Immature natural killer cell (primary cell): Measurements from ENCODE around the gene AUTS2. TPM values are rescaled to one million over a fixed set of nuclear protein-coding genes. Genes with fewer than 3 reads are reported as not detected.

ENCODE experiments used
- DNase-seq, 3 donors: peaks; one replicate each; pipeline ENCODE4 v3.0.0; 2022; ENCODE audit warnings: mixed read lengths in 1 of 3
- H3K27ac Mint-ChIP-seq, 6 donors: one replicate each; pipeline ENCODE4 v1.8.0; 2020; ENCODE audit warnings: mixed read lengths in 6 of 6, mild to moderate bottlenecking in 5 of 6, inconsistent platforms in 4 of 6, moderate library complexity in 3 of 6
- H3K27me3 Mint-ChIP-seq, 3 donors: one replicate each; pipeline ENCODE4 v1.8.0; 2020 to 2021; ENCODE audit warnings: low read depth in 3 of 3, mild to moderate bottlenecking in 3 of 3, mixed read lengths in 3 of 3, moderate library complexity in 3 of 3, inconsistent platforms in 1 of 3
- H3K36me3 Mint-ChIP-seq, 3 donors: one replicate each; pipeline ENCODE4 v1.8.0; 2020; ENCODE audit warnings: mixed read lengths in 3 of 3, inconsistent platforms in 2 of 3, mild to moderate bottlenecking in 2 of 3
- H3K4me1 Mint-ChIP-seq, 2 donors: one replicate each; pipeline ENCODE4 v1.8.0; 2020; ENCODE audit warnings: inconsistent platforms in 2 of 2, mild to moderate bottlenecking in 2 of 2, mixed read lengths in 2 of 2, moderate library complexity in 1 of 2
- H3K4me3 Mint-ChIP-seq, 5 donors: one replicate each; pipeline ENCODE4 v1.8.0; 2020; ENCODE audit warnings: mild to moderate bottlenecking in 5 of 5, mixed read lengths in 5 of 5, inconsistent platforms in 3 of 5, moderate library complexity in 3 of 5
- H3K9me3 Mint-ChIP-seq, 6 donors: one replicate each; pipeline ENCODE4 v1.8.0; 2020; ENCODE audit warnings: mild to moderate bottlenecking in 6 of 6, mixed read lengths in 6 of 6, inconsistent platforms in 4 of 6, moderate library complexity in 3 of 6
- polyA plus RNA-seq, 3 donors: library from polyadenylated mRNA; unstranded; fragments of 300-500 nt; fragmentation: Illumina TruSeq; gene quantifications; one replicate each; pipeline ENCODE4 v1.2.3, GENCODE V29; 2021

Gene AUTS2
- polyA plus RNA-seq, 3 donors from 2014 or later = 1.9 to 17.6 (median 8.0) TPM

DNA sequence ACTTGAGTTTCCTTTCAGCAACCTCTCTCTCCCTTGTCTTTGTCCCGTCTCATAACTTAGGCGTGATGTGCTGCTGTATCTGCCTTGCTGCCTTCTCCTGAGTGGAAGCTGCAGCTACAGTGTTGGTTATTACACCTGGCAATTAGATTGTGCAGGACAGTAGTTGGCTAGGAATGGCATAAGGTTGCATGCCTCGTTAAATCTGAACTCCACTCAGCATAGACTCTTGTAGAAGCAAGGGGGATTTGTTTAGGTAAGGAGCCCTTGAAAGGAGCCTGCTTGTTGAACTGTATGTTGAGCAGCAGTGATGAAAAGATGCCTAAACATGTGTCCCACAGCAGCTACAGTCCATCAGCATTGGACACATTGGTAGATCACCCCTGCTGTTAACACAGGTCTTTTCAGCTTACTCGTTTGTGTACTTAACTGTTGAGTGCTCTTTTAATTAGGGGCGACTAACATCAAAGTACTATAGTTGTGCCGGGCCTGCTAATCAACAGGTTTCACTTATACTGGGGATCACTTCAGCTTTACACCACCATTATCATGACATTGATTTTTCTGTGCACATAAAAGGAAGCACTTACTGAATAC, 225.0 kb downstream of the AUTS2 start:
- H3K4me1 Mint-ChIP-seq = peaks cover 30 to 56% of the 10 kb centered on the region in 2 donors
- DNase-seq = no peak
- H3K27me3 Mint-ChIP-seq = peaks cover 0 to 3% (median 0%) of the 10 kb centered on the region in 3 donors
- H3K36me3 Mint-ChIP-seq = no peaks in the 10 kb centered on the region
- H3K4me3 Mint-ChIP-seq = peak overlapping the region; percentile 85 to 94 (median 91)
- H3K27ac Mint-ChIP-seq = peak overlapping the region; percentile 76 to 94 (median 93)
- H3K9me3 Mint-ChIP-seq = peaks cover 0 to 1% (median 0%) of the 10 kb centered on the region in 6 donors

- H3K36me3 Mint-ChIP-seq = no peaks in the 10 kb centered on the region
- H3K27ac Mint-ChIP-seq = peak overlapping the region; percentile 37 to 94 (median 93)
- peaks cover 0 to 3% (median 3%) of the 10 kb centered on the region in 3 donors for H3K27me3 Mint-ChIP-seq
- peaks cover 30 to 56% of the 10 kb centered on the region in 2 donors for H3K4me1 Mint-ChIP-seq
- H3K4me3 Mint-ChIP-seq = peak overlapping the region; percentile 85 to 94 (median 91)
- no peak for DNase-seq
- peaks cover 0 to 1% (median 0%) of the 10 kb centered on the region in 6 donors for H3K9me3 Mint-ChIP-seq
These were observed 227.1 kb downstream of the AUTS2 start for GRCh38 chr7:69825113-69825972.

DNA sequence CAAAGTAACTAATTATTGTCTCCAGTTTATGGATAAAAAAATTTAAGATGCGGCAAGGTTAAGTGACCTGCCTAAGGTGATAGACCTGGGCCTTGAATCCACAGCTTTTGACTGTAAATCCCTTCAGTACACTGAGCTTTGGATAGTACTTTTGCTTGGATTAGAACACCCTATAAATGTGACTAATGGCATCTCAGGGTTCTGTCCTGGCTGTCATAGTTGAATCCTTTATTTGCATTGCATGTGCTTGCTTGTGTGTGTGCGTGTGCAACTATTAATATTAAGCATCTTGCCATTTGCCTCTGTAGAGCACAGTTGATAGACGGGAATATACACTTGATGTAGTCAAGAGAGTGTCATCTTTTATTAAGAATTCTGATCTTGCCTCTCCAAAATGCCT, 228.0 kb downstream of the AUTS2 start:
- H3K9me3 Mint-ChIP-seq = no peaks in the 10 kb centered on the region
- no peaks in the 10 kb centered on the region for H3K36me3 Mint-ChIP-seq
- peak overlapping the region in 2 of 6 donors; percentile 43 to 93 for H3K27ac Mint-ChIP-seq
- DNase-seq = no peak
- peaks cover 0 to 5% (median 3%) of the 10 kb centered on the region in 3 donors for H3K27me3 Mint-ChIP-seq
- H3K4me1 Mint-ChIP-seq = peaks cover 30 to 56% of the 10 kb centered on the region in 2 donors
- peak overlapping the region in 3 of 5 donors; percentile 2 to 92 (median 2) for H3K4me3 Mint-ChIP-seq

DNA sequence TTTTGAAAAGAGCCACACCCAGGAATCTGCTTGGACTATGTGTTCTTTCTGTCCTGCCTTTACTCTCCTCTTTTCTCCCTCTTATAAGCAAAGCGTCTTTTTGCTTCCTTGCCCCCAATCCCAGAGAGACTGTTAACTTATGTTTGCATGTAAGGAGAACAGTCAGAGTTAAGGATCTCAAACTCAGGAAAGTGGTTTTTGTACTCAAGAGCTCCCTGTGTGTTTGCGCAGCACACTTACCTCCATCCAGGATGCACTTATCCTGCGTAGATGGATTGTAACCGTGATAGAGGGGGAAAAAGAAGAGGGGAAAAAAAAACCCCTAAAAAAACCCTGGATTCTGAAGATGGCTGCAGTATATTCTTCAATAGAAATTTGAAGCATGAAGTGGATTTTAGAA, 228.9 kb downstream of the AUTS2 start:
- H3K27ac Mint-ChIP-seq = no peak overlapping the region
- H3K4me1 Mint-ChIP-seq = peaks cover 30 to 55% of the 10 kb centered on the region in 2 donors
- no peak for DNase-seq
- H3K27me3 Mint-ChIP-seq = peaks cover 0 to 5% (median 3%) of the 10 kb centered on the region in 3 donors
- H3K4me3 Mint-ChIP-seq = no peak overlapping the region
- no peaks in the 10 kb centered on the region for H3K36me3 Mint-ChIP-seq
- no peaks in the 10 kb centered on the region for H3K9me3 Mint-ChIP-seq

- no peak for DNase-seq
- Mint-ChIP-seq H3K36me3 (no peaks in the 10 kb centered on the region), H3K27ac (peak overlapping the region in 1 of 6 donors; percentile 9), H3K27me3 (peaks cover 0 to 5% (median 3%) of the 10 kb centered on the region in 3 donors), H3K4me3 (no peak overlapping the region), H3K9me3 (no peaks in the 10 kb centered on the region), H3K4me1 (peaks cover 30 to 51% of the 10 kb centered on the region in 2 donors)
These were observed 229.3 kb downstream of the AUTS2 start for GRCh38 chr7:69827558-69827957.

- Mint-ChIP-seq H3K4me1 (peaks cover 3 to 8% of the 10 kb centered on the region in 2 donors), H3K36me3 (peaks cover 0 to 4% (median 3%) of the 10 kb centered on the region in 3 donors), H3K9me3 (no peaks in the 10 kb centered on the region), H3K27me3 (peaks cover 0 to 5% (median 0%) of the 10 kb centered on the region in 3 donors), H3K4me3 (no peak overlapping the region), H3K27ac (no peak overlapping the region)
- no peak for DNase-seq
These were observed 234.1 kb downstream of the AUTS2 start for GRCh38 chr7:69832356-69832755.

DNA sequence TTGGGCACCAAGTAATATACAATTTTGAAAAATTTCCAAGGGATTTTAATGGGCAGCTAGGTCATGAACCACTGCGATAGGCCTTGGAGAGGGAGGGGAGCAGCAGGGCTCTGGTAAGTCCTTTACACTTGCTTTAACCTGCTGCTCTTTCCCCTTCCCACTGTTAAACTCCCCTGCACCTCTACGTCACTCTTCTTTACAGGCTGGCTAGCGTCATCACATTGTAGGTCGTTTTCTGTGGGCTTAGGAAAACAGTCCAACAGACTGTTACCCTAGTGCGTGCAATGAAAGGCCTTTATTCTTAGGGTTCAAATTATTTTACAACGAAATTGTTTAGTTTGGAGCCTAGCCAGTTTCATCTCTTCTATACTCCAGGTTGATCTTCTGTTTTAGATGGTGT, 235.7 kb downstream of the AUTS2 start:
- Mint-ChIP-seq H3K36me3 (peaks cover 0 to 4% (median 3%) of the 10 kb centered on the region in 3 donors), H3K27me3 (peaks cover 0 to 4% (median 0%) of the 10 kb centered on the region in 3 donors), H3K4me3 (no peak overlapping the region), H3K27ac (no peak overlapping the region), H3K4me1 (no peaks in the 10 kb centered on the region), H3K9me3 (no peaks in the 10 kb centered on the region)
- no peak for DNase-seq

GRCh38 chr7:69836702-69837101, 238.4 kb downstream of the AUTS2 start:
- Mint-ChIP-seq H3K9me3 (no peaks in the 10 kb centered on the region), H3K27ac (no peak overlapping the region), H3K27me3 (peaks cover 2 to 8% (median 3%) of the 10 kb centered on the region in 3 donors), H3K4me1 (peaks cover 0 to 3% of the 10 kb centered on the region in 2 donors), H3K36me3 (peaks cover 0 to 7% (median 3%) of the 10 kb centered on the region in 3 donors), H3K4me3 (no peak overlapping the region)
- DNase-seq = no peak

GRCh38 chr7:69837387-69838068, 239.3 kb downstream of the AUTS2 start:
- Mint-ChIP-seq H3K4me3 (no peak overlapping the region), H3K27me3 (peaks cover 2 to 8% (median 3%) of the 10 kb centered on the region in 3 donors), H3K4me1 (peaks cover 0 to 3% of the 10 kb centered on the region in 2 donors), H3K36me3 (peaks cover 0 to 7% (median 3%) of the 10 kb centered on the region in 3 donors), H3K9me3 (no peaks in the 10 kb centered on the region), H3K27ac (no peak overlapping the region)
- DNase-seq = no peak

DNA sequence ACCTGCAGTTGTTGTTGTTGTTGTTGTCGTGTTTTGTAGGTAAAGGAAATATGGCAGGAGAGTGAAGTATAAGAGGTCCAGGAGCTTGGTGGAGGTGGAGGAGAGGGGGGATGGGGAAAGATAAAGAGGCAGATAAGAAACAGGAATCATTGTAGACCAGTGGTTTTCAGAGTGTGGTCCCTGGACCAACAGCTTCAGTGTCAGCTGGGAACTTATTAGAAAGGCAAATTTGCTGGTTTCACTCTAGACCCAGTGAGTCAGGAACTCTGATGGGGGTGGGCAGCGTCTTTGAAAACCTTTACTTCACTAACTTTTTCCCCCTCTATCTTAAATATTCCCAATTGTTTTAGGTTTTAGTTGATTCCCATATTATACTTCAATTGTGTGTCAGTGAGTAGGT, 241.5 kb downstream of the AUTS2 start:
- Mint-ChIP-seq H3K27ac (no peak overlapping the region), H3K4me3 (no peak overlapping the region), H3K27me3 (peaks cover 2 to 8% (median 3%) of the 10 kb centered on the region in 3 donors), H3K9me3 (no peaks in the 10 kb centered on the region), H3K4me1 (peaks cover 0 to 3% of the 10 kb centered on the region in 2 donors), H3K36me3 (peaks cover 0 to 3% (median 2%) of the 10 kb centered on the region in 3 donors)
- no peak for DNase-seq

- DNase-seq = no peak
- Mint-ChIP-seq H3K36me3 (peaks cover 0 to 3% (median 0%) of the 10 kb centered on the region in 3 donors), H3K27me3 (peaks cover 2 to 8% (median 3%) of the 10 kb centered on the region in 3 donors), H3K9me3 (no peaks in the 10 kb centered on the region), H3K4me1 (peaks cover 0 to 3% of the 10 kb centered on the region in 2 donors), H3K4me3 (no peak overlapping the region), H3K27ac (no peak overlapping the region)
These were observed 242.0 kb downstream of the AUTS2 start for GRCh38 chr7:69840248-69840647.

DNA sequence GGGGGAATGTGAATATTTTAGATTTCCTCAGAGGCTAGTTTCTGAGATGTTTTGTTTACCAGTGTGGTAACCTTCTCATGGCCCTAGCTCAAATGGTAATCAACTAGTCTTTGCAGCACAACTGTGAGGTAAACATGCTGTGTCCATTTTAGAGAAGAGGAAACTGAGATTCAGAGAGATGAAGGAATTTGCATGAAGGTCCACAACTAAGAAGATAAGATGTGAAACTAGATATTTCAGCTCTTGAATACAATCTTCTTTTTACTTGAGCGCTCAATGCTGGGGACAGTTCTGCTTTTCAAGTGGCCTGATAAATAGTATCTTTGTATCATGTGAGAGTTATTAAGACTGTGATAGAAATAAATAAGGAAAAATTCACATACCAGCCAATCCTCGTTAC, 245.4 kb downstream of the AUTS2 start:
- Mint-ChIP-seq H3K36me3 (peaks cover 0 to 3% (median 0%) of the 10 kb centered on the region in 3 donors), H3K4me3 (no peak overlapping the region), H3K27me3 (peaks cover 2 to 8% (median 3%) of the 10 kb centered on the region in 3 donors), H3K27ac (no peak overlapping the region), H3K9me3 (no peaks in the 10 kb centered on the region), H3K4me1 (peaks cover 0 to 3% of the 10 kb centered on the region in 2 donors)
- DNase-seq = no peak

- Mint-ChIP-seq H3K27ac (no peak overlapping the region), H3K4me1 (peaks cover 0 to 3% of the 10 kb centered on the region in 2 donors), H3K36me3 (peaks cover 0 to 3% (median 0%) of the 10 kb centered on the region in 3 donors), H3K9me3 (no peaks in the 10 kb centered on the region), H3K27me3 (peaks cover 2 to 8% (median 3%) of the 10 kb centered on the region in 3 donors), H3K4me3 (no peak overlapping the region)
- no peak for DNase-seq
These were observed 246.1 kb downstream of the AUTS2 start for GRCh38 chr7:69844264-69844868.
